ENCODE measurements around the gene ZBTB7C. TPM values are rescaled to one million over a fixed set of nuclear protein-coding genes. Genes with fewer than 3 reads are reported as not detected.

ZBTB7C gene
- total RNA-seq, 1 donor from 2014 or later = 0.15 TPM

DNA sequence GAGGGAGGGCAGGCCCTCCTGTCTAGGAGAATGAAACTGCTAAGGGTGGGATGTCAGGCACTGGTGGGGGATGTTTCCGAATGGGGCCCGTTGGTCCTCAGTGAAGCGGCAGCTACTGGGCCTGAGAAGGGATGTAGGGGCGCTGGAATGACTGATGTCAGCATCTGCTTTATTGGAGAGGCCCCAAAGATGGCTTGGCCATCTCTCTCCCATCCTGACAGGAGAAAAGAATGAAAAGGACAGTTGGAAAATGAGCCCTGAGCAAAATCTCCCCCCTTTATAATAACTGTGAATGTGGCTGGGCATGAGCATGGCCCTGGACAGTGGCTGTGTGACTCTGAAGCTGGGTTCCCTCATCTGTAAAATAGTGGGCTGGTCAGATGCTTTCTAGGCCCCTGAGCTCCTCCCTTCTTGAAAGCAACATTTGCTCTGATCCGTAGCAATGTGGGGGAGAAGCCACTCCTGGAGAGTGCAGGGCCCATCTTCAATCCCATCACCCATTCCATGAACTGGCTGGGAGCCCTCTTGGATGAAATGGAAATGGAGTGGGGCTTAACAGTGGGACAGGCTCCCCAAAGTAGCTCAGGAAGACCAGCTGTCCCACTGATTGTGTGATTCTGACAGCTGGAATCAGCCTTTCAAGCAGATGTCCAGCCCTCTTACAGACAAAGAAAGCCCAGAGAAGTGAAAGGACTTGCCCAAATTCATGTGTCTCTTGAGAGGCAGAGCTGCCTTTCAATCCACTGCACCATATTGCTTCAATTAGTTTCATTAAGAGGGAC is 246.0 kb downstream of the ZBTB7C start:
- H3K27ac Mint-ChIP-seq = peak overlapping the region; percentile 53
- H3K27ac ChIP-seq = no peak overlapping the region
- H3K4me1 ChIP-seq = peaks cover 38% of the 10 kb centered on the region

DNA sequence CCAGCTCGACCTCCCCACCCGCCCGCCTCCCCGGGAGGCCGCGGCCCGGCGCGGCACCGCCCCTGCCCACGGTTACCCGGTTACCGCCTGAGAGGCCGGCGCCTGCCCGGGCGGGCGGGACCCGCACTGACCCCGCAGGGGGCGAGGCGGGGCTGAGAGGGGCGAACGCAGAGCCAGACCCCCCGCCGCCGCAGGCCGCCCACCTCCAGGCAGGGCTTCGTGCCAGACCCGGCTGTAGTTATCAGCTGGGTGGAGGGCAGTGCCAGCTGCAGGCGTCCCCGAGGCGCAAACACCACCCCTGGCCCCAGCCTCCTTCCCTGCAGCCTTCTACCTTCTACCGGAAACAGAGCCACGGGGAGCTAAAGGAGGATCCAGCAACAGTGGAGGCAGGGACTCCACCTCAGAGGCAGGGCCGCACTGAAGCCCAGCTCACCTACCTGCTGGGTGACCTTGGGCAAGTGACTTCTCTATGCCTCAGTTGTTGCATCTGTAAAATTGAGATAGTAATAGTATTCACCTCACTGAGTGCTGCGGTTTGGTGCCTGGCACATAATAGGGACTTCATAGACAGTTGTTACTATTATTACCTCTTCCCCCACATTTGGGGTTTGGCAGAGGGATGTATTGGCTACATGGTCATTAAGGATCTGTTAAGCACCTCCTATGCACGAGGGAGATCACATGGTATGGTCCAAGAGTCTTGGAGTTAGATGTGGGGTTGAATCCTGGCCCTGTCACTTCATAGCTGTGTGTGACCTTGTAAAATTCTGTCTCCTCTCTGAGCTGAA is 247.1 kb downstream of the ZBTB7C start:
- Histone ChIP-seq H3K79me2 (ENCODE audit: low read depth) (no peaks in the 10 kb centered on the region), H3K4me2 (peak overlapping the region; percentile 88), H3K9me3 (ENCODE audit: low read depth) (no peaks in the 10 kb centered on the region), H2AFZ (replicated peaks) (peak overlapping the region; percentile 96), H4K20me1 (ENCODE audit: low read depth) (no peaks in the 10 kb centered on the region), H3K4me3 (peak overlapping the region; percentile 74), H3F3A (ENCODE audit: low read depth) (peaks cover 16% of the 10 kb centered on the region), H3K36me3 (no peaks in the 10 kb centered on the region), H3K4me1 (peaks cover 28% of the 10 kb centered on the region), H3K27ac (no peak overlapping the region), H3K27me3 (peaks cover 37% of the 10 kb centered on the region), H3K9ac (no peak overlapping the region)
- H3K4me3 Mint-ChIP-seq = peak overlapping the region; percentile 72
- H3K27me3 Mint-ChIP-seq (ENCODE audit: insufficient read depth, low read depth) = peaks cover 20% of the 10 kb centered on the region
- H3K4me1 Mint-ChIP-seq = peaks cover 44% of the 10 kb centered on the region
- no peaks in the 10 kb centered on the region for H3K9me3 Mint-ChIP-seq
- no peak for DNase-seq (ENCODE audit: low spot score)
- H3K27ac Mint-ChIP-seq = no peak overlapping the region
- H3K36me3 Mint-ChIP-seq = no peaks in the 10 kb centered on the region
- TF ChIP-seq EZH2phosphoT487 (IDR thresholded peaks at IDR 0.05) (no peak), EZH2 (IDR thresholded peaks at IDR 0.05) (no peak)
- TF ChIP-seq, protein P1, sequence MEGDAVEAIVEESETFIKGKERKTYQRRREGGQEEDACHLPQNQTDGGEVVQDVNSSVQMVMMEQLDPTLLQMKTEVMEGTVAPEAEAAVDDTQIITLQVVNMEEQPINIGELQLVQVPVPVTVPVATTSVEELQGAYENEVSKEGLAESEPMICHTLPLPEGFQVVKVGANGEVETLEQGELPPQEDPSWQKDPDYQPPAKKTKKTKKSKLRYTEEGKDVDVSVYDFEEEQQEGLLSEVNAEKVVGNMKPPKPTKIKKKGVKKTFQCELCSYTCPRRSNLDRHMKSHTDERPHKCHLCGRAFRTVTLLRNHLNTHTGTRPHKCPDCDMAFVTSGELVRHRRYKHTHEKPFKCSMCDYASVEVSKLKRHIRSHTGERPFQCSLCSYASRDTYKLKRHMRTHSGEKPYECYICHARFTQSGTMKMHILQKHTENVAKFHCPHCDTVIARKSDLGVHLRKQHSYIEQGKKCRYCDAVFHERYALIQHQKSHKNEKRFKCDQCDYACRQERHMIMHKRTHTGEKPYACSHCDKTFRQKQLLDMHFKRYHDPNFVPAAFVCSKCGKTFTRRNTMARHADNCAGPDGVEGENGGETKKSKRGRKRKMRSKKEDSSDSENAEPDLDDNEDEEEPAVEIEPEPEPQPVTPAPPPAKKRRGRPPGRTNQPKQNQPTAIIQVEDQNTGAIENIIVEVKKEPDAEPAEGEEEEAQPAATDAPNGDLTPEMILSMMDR (IDR thresholded peaks at IDR 0.05) = no peak

More for the DNA sequence above, 246.0 kb downstream of the ZBTB7C start:
- H3K4me3 Mint-ChIP-seq = peak overlapping the region; percentile 72
- H3K9me3 ChIP-seq (ENCODE audit: low read depth) = no peaks in the 10 kb centered on the region
- peak overlapping the region; percentile 37 for H3K4me2 ChIP-seq
- no peak overlapping the region for H3K4me3 ChIP-seq
- no peaks in the 10 kb centered on the region for H3K9me3 Mint-ChIP-seq
- peaks cover 27% of the 10 kb centered on the region for H3K27me3 ChIP-seq
- no peaks in the 10 kb centered on the region for H3K36me3 Mint-ChIP-seq
- H3K36me3 ChIP-seq = no peaks in the 10 kb centered on the region
- TF ChIP-seq EZH2 (IDR thresholded peaks at IDR 0.05) (no peak), EZH2phosphoT487 (IDR thresholded peaks at IDR 0.05) (no peak)
- TF ChIP-seq, protein P1 (IDR thresholded peaks at IDR 0.05) = no peak
- H3K9ac ChIP-seq = no peak overlapping the region
- H3K4me1 Mint-ChIP-seq = peaks cover 55% of the 10 kb centered on the region
- DNase-seq (ENCODE audit: low spot score) = no peak
- no peak overlapping the region for H2AFZ ChIP-seq (replicated peaks)
- peaks cover 19% of the 10 kb centered on the region for H3K27me3 Mint-ChIP-seq (ENCODE audit: insufficient read depth, low read depth)
- H3F3A ChIP-seq (ENCODE audit: low read depth) = peaks cover 16% of the 10 kb centered on the region
- no peaks in the 10 kb centered on the region for H4K20me1 ChIP-seq (ENCODE audit: low read depth)
- H3K79me2 ChIP-seq (ENCODE audit: low read depth) = no peaks in the 10 kb centered on the region

DNA sequence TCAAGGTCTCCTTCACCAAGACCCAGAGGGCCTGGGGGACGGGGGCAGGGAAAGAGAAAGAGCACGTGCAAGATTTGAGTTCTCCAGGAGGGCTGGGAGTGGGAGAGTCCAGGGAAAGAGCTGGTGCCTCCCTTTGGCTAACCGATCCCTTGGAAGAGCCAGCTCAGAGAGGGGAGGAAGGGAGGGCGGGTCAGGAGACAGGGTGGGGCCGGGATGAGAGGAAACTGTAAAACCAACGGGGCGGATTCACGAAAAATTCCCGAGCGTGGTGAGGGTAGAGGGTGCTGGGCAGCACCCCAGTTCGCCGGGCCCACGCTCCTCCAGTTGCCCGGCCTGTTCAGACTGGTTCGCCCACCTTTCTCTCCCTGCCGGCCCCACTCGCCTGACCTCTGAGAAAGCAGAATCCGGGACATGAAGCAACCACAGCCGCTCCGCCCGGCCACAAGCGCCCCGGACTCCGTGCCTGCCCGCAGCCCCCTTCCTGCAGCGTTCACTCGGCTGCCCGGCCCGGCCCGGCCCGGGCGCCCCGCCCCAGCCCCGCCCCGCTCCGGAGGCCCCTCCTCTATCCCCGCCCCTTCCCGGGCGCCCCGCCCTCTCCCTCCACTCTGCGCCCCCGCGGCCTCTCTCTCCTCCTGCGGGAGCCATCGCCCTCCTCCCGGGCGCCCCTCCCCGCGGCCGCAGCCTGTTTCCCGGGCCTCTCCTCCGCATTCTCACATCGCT is 247.8 kb downstream of the ZBTB7C start:
- Mint-ChIP-seq H3K27ac (no peak overlapping the region), H3K27me3 (ENCODE audit: insufficient read depth, low read depth) (peaks cover 19% of the 10 kb centered on the region), H3K9me3 (no peaks in the 10 kb centered on the region), H3K4me3 (peak overlapping the region; percentile 83), H3K36me3 (no peaks in the 10 kb centered on the region), H3K4me1 (peaks cover 41% of the 10 kb centered on the region)
- peak; percentile 87 for DNase-seq (ENCODE audit: low spot score)
- Histone ChIP-seq H3F3A (ENCODE audit: low read depth) (peaks cover 16% of the 10 kb centered on the region), H3K4me1 (peaks cover 25% of the 10 kb centered on the region), H3K9me3 (ENCODE audit: low read depth) (no peaks in the 10 kb centered on the region), H3K79me2 (ENCODE audit: low read depth) (no peaks in the 10 kb centered on the region), H3K27ac (no peak overlapping the region), H3K9ac (no peak overlapping the region), H4K20me1 (ENCODE audit: low read depth) (no peaks in the 10 kb centered on the region), H3K27me3 (peaks cover 44% of the 10 kb centered on the region), H3K4me2 (peak overlapping the region; percentile 88), H3K4me3 (peak overlapping the region; percentile 74), H2AFZ (replicated peaks) (peak overlapping the region; percentile 96), H3K36me3 (no peaks in the 10 kb centered on the region)
- TF ChIP-seq EZH2 (IDR thresholded peaks at IDR 0.05) (no peak), EZH2phosphoT487 (IDR thresholded peaks at IDR 0.05) (no peak)
- TF ChIP-seq, protein P1 (IDR thresholded peaks at IDR 0.05) = no peak
